ENCODE results near the gene SLC2A3. TPM values are rescaled to one million over a fixed set of nuclear protein-coding genes. Genes with fewer than 3 reads are reported as not detected.

Gene SLC2A3
- polyA plus RNA-seq, 4 donors = 15.1 to 19.6 (median 17.0) TPM

Other genes with a start within 250 kb of the SLC2A3 start
- under 1 TPM; 0.50 to 0.96 (median 0.79) TPM for gene GDF3, start 240.4 kb downstream of the SLC2A3 start, polyA plus RNA-seq (ENCODE audit: insufficient read length in 4 of 4)
- under 1 TPM in 1 of 4 donors, not detected in 3; 0.05 TPM for gene DPPA3, start 224.8 kb downstream of the SLC2A3 start, polyA plus RNA-seq (ENCODE audit: insufficient read length in 4 of 4)
- under 1 TPM in 1 of 4 donors, not detected in 3; 0.09 TPM for gene CLEC4C, start 188.8 kb downstream of the SLC2A3 start, polyA plus RNA-seq (ENCODE audit: insufficient read length in 4 of 4)
- gene NANOGNB, start 171.0 kb downstream of the SLC2A3 start, polyA plus RNA-seq (ENCODE audit: insufficient read length in 4 of 4) = not detected
- under 1 TPM in 3 of 4 donors, not detected in 1; 0.08 to 0.63 (median 0.09) TPM for gene NANOG, start 146.8 kb downstream of the SLC2A3 start, polyA plus RNA-seq (ENCODE audit: insufficient read length in 4 of 4)
- under 1 TPM; 0.32 to 0.90 (median 0.55) TPM for gene SLC2A14, start 63.3 kb downstream of the SLC2A3 start, polyA plus RNA-seq (ENCODE audit: insufficient read length in 4 of 4)
- gene FOXJ2, start 96.5 kb upstream of the SLC2A3 start, polyA plus RNA-seq (ENCODE audit: insufficient read length in 4 of 4) = 10 to 100 TPM; 20.1 to 27.1 (median 23.0) TPM
- gene C3AR1, start 130.2 kb upstream of the SLC2A3 start, polyA plus RNA-seq (ENCODE audit: insufficient read length in 4 of 4) = 1 to 10 TPM; 2.3 to 4.0 (median 3.7) TPM
- gene NECAP1, start 146.1 kb upstream of the SLC2A3 start, polyA plus RNA-seq (ENCODE audit: insufficient read length in 4 of 4) = 10 to 100 TPM; 27.8 to 35.9 (median 33.9) TPM
- 1 to 10 TPM; 1.4 to 2.3 (median 1.9) TPM for gene CLEC4A, start 187.4 kb upstream of the SLC2A3 start, polyA plus RNA-seq (ENCODE audit: insufficient read length in 4 of 4)
- gene ZNF705A, start 220.8 kb upstream of the SLC2A3 start, polyA plus RNA-seq (ENCODE audit: insufficient read length in 4 of 4) = under 1 TPM in 1 of 4 donors, not detected in 3; 0.04 TPM